ENCODE results near the gene HIBADH.

GRCh38 chr7:27586825-27587224, 75.9 kb downstream of the HIBADH start:
- no peak for TF ChIP-seq POLR2AphosphoS5 (IDR thresholded peaks at IDR 0.05; ENCODE audit: low read depth, low read length)
- no peak for TF ChIP-seq REST (IDR thresholded peaks at IDR 0.05; ENCODE audit: insufficient read depth in 1 of 2, low read depth in 2 of 2, low read length in 2 of 2)
- no peak for TF ChIP-seq TAF1 (IDR thresholded peaks at IDR 0.05; ENCODE audit: borderline replicate concordance, insufficient read depth, low read length)
- TF ChIP-seq FOXP2 (optimal IDR thresholded peaks at IDR 0.05; ENCODE audit: borderline replicate concordance, extremely low read depth, extremely low read length, insufficient read depth) = no peak
- TF ChIP-seq SIN3A (IDR thresholded peaks at IDR 0.05; ENCODE audit: borderline replicate concordance, insufficient read depth, low read length) = no peak
